ENCODE measurements around the gene CHN2.

The CHN2 gene

GRCh38 chr7:29354340-29354739 is 159.8 kb downstream of the CHN2 start:
- H3K27me3 ChIP-seq (ENCODE audit: low read length): no peaks in the 10 kb centered on the region
- H3K79me2 ChIP-seq (ENCODE audit: insufficient read depth, low read length): no peaks in the 10 kb centered on the region
- H3K9ac ChIP-seq (ENCODE audit: low read length): no peak overlapping the region
- no peak overlapping the region for H3K4me2 ChIP-seq (ENCODE audit: low read depth, low read length, poor library complexity, severe bottlenecking)
- no peaks in the 10 kb centered on the region for H3K36me3 ChIP-seq (ENCODE audit: low read length)
- no peaks in the 10 kb centered on the region for H4K20me1 ChIP-seq (ENCODE audit: low read depth, low read length)
- H2AFZ ChIP-seq (ENCODE audit: low read depth, low read length, severe bottlenecking): no peak overlapping the region
- no peaks in the 10 kb centered on the region for H3F3A ChIP-seq (ENCODE audit: insufficient read depth)
- TF ChIP-seq CTCF (IDR thresholded peaks at IDR 0.05; ENCODE audit: insufficient read depth, low read length, poor library complexity, severe bottlenecking): no peak
- TF ChIP-seq EZH2phosphoT487 (conservative IDR thresholded peaks at IDR 0.05; ENCODE audit: low read length): no peak
- no peaks in the 10 kb centered on the region for H3K9me3 ChIP-seq (ENCODE audit: insufficient read depth, low read length)
- no peak overlapping the region for H3K27ac ChIP-seq (ENCODE audit: low read depth, low read length)
- no peak overlapping the region for H3K4me3 ChIP-seq (ENCODE audit: insufficient read depth, low read length, poor library complexity, severe bottlenecking)
- no peaks in the 10 kb centered on the region for H3K9me2 ChIP-seq (replicated peaks; ENCODE audit: insufficient read depth, low read length)

GRCh38 chr7:29355388-29355787 is 160.8 kb downstream of the CHN2 start:
- no peaks in the 10 kb centered on the region for H3K36me3 ChIP-seq (ENCODE audit: low read length)
- H3K9me2 ChIP-seq (replicated peaks; ENCODE audit: insufficient read depth, low read length): no peaks in the 10 kb centered on the region
- no peaks in the 10 kb centered on the region for H3K27me3 ChIP-seq (ENCODE audit: low read length)
- no peaks in the 10 kb centered on the region for H3K9me3 ChIP-seq (ENCODE audit: insufficient read depth, low read length)
- H3K79me2 ChIP-seq (ENCODE audit: insufficient read depth, low read length): no peaks in the 10 kb centered on the region
- H3F3A ChIP-seq (ENCODE audit: insufficient read depth): no peaks in the 10 kb centered on the region
- H4K20me1 ChIP-seq (ENCODE audit: low read depth, low read length): no peaks in the 10 kb centered on the region
- H3K4me2 ChIP-seq (ENCODE audit: low read depth, low read length, poor library complexity, severe bottlenecking): no peak overlapping the region
- no peak for TF ChIP-seq CTCF (IDR thresholded peaks at IDR 0.05; ENCODE audit: insufficient read depth, low read length, poor library complexity, severe bottlenecking)
- TF ChIP-seq EZH2phosphoT487 (conservative IDR thresholded peaks at IDR 0.05; ENCODE audit: low read length): no peak
- no peak overlapping the region for H3K4me3 ChIP-seq (ENCODE audit: insufficient read depth, low read length, poor library complexity, severe bottlenecking)
- H2AFZ ChIP-seq (ENCODE audit: low read depth, low read length, severe bottlenecking): no peak overlapping the region
- H3K27ac ChIP-seq (ENCODE audit: low read depth, low read length): no peak overlapping the region
- H3K9ac ChIP-seq (ENCODE audit: low read length): no peak overlapping the region

GRCh38 chr7:29356631-29357030 is 162.1 kb downstream of the CHN2 start:
- Histone ChIP-seq H3K9me3 (ENCODE audit: insufficient read depth, low read length) (no peaks in the 10 kb centered on the region), H3K4me2 (ENCODE audit: low read depth, low read length, poor library complexity, severe bottlenecking) (no peak overlapping the region), H3K27me3 (ENCODE audit: low read length) (no peaks in the 10 kb centered on the region), H3K9me2 (replicated peaks; ENCODE audit: insufficient read depth, low read length) (no peaks in the 10 kb centered on the region), H3K36me3 (ENCODE audit: low read length) (no peaks in the 10 kb centered on the region), H3K4me3 (ENCODE audit: insufficient read depth, low read length, poor library complexity, severe bottlenecking) (no peak overlapping the region), H3K79me2 (ENCODE audit: insufficient read depth, low read length) (no peaks in the 10 kb centered on the region), H3F3A (ENCODE audit: insufficient read depth) (no peaks in the 10 kb centered on the region), H4K20me1 (ENCODE audit: low read depth, low read length) (no peaks in the 10 kb centered on the region), H3K9ac (ENCODE audit: low read length) (no peak overlapping the region), H3K27ac (ENCODE audit: low read depth, low read length) (no peak overlapping the region), H2AFZ (ENCODE audit: low read depth, low read length, severe bottlenecking) (no peak overlapping the region)
- no peak for TF ChIP-seq CTCF (IDR thresholded peaks at IDR 0.05; ENCODE audit: insufficient read depth, low read length, poor library complexity, severe bottlenecking)
- TF ChIP-seq EZH2phosphoT487 (conservative IDR thresholded peaks at IDR 0.05; ENCODE audit: low read length): no peak
